ENCODE measurements around the gene ABAT. TPM values are rescaled to one million over a fixed set of nuclear protein-coding genes. Genes with fewer than 3 reads are reported as not detected.
A peak's percentile ranks its signal among the peaks of the same experiment; 100 is the strongest.

ABAT gene
- total RNA-seq, 5 donors from 2014 or later (not counting 1 experiment from before 2014, with no cell fraction given): 8.3 to 16.1 (median 11.7) TPM

GRCh38 chr16:8796469-8797363 is 122.3 kb downstream of the ABAT start:
- Mint-ChIP-seq H3K36me3 (peaks cover 2% of the 10 kb centered on the region), H3K4me1 (peaks cover 42 to 53% (median 43%) of the 10 kb centered on the region in 3 donors), H3K27me3 (no peaks in the 10 kb centered on the region), H3K4me3 (peak overlapping the region; percentile 93 to 95 (median 94)), H3K27ac (peak overlapping the region; percentile 90), H3K9me3 (no peaks in the 10 kb centered on the region)
- 85% methylated on average over 4 of the region's 14 CpGs for WGBS (ENCODE audit: insufficient coverage)
- no peaks in the 10 kb centered on the region for H3K9me3 ChIP-seq
- DNase-seq (peak in 1 of 35 experiments; percentile 5), ATAC-seq (replicated peaks in 1 of 4) (no peak)
- H3K27ac ChIP-seq (ENCODE audit: low read length): peak overlapping the region; percentile 27
- no peaks in the 10 kb centered on the region for H3K27me3 ChIP-seq (replicated peaks in 1 of 2; ENCODE audit: control insufficient read depth in 2 of 2, extremely low read depth in 1 of 2, insufficient read depth in 2 of 2, low read length in 1 of 2)
- peaks cover 0 to 9% of the 10 kb centered on the region in 2 donors for H3K36me3 ChIP-seq (ENCODE audit: control insufficient read depth in 2 of 2, extremely low read depth in 1 of 2, insufficient read depth in 1 of 2, low read length in 1 of 2)
- H3K4me3 ChIP-seq (ENCODE audit: control insufficient read depth in 1 of 2, extremely low read depth in 1 of 2, low read length in 1 of 2): peak overlapping the region; percentile 79
- H3K4me1 ChIP-seq (ENCODE audit: control insufficient read depth in 1 of 2, extremely low read depth in 1 of 2, insufficient read depth in 2 of 2, low read length in 2 of 2): peaks cover 22 to 39% of the 10 kb centered on the region in 2 experiments
- POLR2A ChIA-PET: interaction anchor here (0.6 to 1.2 kb wide), 2 partner anchors 72 kb away, joined by 3 read pairs; partner anchors contain the start of gene CARHSP1 (in 2 of the 2)
- CTCF ChIA-PET: interaction anchor here (0.6 to 1.3 kb wide), 5 partner anchors 13 to 83 kb away, joined by 3 to 6 read pairs (median 5); partner anchors contain the start of gene CARHSP1 (in 1 of the 2)

DNA sequence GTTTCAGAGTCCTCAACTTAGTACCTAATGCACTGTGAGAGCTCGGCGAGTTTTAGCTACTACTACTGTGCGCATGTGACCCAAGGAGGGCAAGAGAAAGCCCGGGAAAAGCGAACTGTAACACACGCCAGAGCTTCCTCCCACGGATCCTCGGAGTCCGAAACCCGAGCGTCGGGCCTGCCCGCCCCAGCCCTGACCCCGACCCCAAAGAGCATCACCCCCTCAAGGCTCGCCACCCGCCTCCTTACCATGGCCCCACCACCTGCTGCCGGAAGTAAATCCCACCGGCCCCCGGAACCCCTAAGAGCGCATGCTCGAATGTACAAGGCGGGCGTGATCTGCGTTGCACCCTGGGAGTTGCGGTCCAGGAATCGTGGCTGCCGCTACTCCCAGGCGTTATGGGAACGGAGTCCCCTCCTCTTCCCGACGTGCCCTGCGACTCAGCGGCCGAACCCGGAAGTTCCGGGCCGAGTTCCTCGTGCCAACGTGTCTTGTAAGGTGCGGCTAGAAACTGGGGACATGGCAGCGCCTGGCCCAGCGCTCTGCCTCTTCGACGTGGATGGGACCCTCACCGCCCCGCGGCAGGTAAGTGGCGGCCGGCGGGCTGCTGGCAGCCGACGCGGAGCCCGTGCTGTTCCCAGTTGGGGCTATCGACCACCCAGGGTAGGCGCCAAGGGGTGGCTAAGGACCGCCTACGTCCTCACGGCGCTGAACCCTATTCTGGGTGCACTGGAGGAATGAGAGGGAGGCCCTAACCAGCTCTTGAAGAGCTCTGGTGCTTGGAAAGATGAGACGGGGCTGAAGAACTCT is 123.2 kb downstream of the ABAT start, which contains the start of the genes PMM2 and TMEM186:
PMM2 (plus strand) TSS at position 476 of the 810 bp plus-strand sequence; CDS start at position 520, 44 bp downstream.
TMEM186 (minus strand) TSS at position 276 of the 810 bp plus-strand sequence; CDS start at position 251, 25 bp downstream.
- H3K27ac Mint-ChIP-seq: peak within 1 kb of the TSS; percentile 90
- DNase-seq (peak; percentile 84 to 97 (median 93)), ATAC-seq (replicated peaks in 1 of 4) (peak; percentile 97 to 98 (median 98))
- ChIA-PET CTCF (interaction anchor here in 1 of 2 donors (0.6 to 1.3 kb wide), 4 partner anchors 12 to 83 kb away, joined by 3 to 6 read pairs (median 4); partner anchors contain the start of gene CARHSP1), POLR2A (interaction anchor here in 1 of 2 donors (1.2 kb wide), 1 partner anchor 72 kb away, joined by 3 read pairs; the partner anchor contains the start of gene CARHSP1)
- peaks cover 9% of the 10 kb centered on the region for H3K36me3 Mint-ChIP-seq
- H3K4me1 Mint-ChIP-seq: peaks cover 42 to 51% (median 44%) of the 10 kb centered on the region in 3 donors
- Histone ChIP-seq H3K4me1 (ENCODE audit: control insufficient read depth in 1 of 2, extremely low read depth in 1 of 2, insufficient read depth in 2 of 2, low read length in 2 of 2) (peaks cover 22 to 39% of the 10 kb centered on the region in 2 experiments), H3K27ac (ENCODE audit: low read length) (peak within 1 kb of the TSS; percentile 63), H3K4me3 (ENCODE audit: control insufficient read depth in 1 of 2, extremely low read depth in 1 of 2, low read length in 1 of 2) (peak within 1 kb of the TSS; percentile 79), H3K36me3 (ENCODE audit: control insufficient read depth in 2 of 2, extremely low read depth in 1 of 2, insufficient read depth in 1 of 2, low read length in 1 of 2) (peaks cover 2 to 17% of the 10 kb centered on the region in 2 donors), H3K9me3 (no peaks in the 10 kb centered on the region), H3K27me3 (replicated peaks in 1 of 2; ENCODE audit: control insufficient read depth in 2 of 2, extremely low read depth in 1 of 2, insufficient read depth in 2 of 2, low read length in 1 of 2) (no peaks in the 10 kb centered on the region)
- H3K9me3 Mint-ChIP-seq: no peaks in the 10 kb centered on the region
- H3K27me3 Mint-ChIP-seq: no peaks in the 10 kb centered on the region
- under 1% methylated on average over 61 of the region's 61 CpGs for WGBS (ENCODE audit: insufficient coverage)
- peak within 1 kb of the TSS; percentile 93 to 95 (median 94) for H3K4me3 Mint-ChIP-seq

DNA sequence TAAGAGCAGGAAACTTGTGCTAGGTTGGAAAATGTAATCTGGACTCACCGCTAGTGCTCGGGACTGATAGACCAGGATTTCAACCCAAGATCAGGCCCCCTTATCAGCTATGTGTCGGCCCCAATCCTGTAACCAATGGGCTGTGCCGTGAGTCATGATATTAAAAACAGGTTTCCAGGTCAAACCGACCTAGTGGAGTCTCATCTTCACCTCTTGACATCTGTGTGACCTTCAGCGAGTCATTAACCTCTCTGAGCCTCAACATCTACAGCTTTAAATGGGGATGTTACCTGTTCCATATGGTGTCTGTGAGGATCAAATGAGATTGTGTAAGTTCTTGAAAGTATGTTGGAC is 123.7 kb downstream of the ABAT start:
- ATAC-seq (replicated peaks in 1 of 4): no peak
- WGBS (ENCODE audit: insufficient coverage): 0% methylated on average over 3 of the region's 6 CpGs
- peak overlapping the region; percentile 90 for H3K27ac Mint-ChIP-seq

DNA sequence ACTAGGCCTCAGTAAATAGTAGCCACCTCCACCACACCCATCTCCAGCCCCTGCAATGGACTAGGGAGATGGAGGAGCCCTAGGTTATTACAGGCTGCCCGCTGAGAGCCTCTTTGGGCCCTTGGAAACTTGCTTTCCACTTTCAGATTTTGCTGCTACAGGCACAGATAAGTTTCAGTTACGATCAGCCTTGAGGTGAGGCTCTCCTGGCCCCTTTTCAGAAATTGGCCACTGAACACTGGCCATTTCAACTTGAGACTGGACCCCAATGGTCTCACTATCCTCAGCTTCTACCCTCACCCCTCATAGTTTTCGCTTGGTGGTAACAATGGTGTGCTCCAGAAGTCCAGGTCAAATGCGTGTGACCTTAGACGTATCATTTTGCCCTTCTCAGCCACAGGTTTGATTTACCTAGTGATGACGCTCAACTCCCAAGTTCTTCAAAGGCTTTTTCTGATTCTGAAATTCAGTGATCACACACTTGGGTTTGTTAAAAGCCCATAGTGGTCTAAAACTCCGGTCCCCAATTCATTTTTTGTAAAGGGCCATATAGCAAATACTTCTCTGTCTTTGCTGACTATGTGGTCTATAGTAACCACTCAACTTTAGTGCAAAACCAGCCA is 124.2 kb downstream of the ABAT start:
- H3K27ac ChIP-seq (ENCODE audit: low read length): peak overlapping the region; percentile 63
- no peaks in the 10 kb centered on the region for H3K9me3 ChIP-seq
- H3K36me3 ChIP-seq (ENCODE audit: control insufficient read depth in 2 of 2, extremely low read depth in 1 of 2, insufficient read depth in 1 of 2, low read length in 1 of 2): peaks cover 9 to 26% of the 10 kb centered on the region in 2 donors
- H3K36me3 Mint-ChIP-seq: peaks cover 17% of the 10 kb centered on the region
- peak overlapping the region; percentile 79 for H3K4me3 ChIP-seq (ENCODE audit: control insufficient read depth in 1 of 2, extremely low read depth in 1 of 2, low read length in 1 of 2)
- POLR2A ChIA-PET: interaction anchor here in 1 of 2 donors (0.6 kb wide), 1 partner anchor 70 kb away, joined by 3 read pairs; the partner anchor contains the start of gene CARHSP1
- no peaks in the 10 kb centered on the region for H3K27me3 Mint-ChIP-seq
- H3K4me3 Mint-ChIP-seq: peak overlapping the region; percentile 93 to 95 (median 94)
- 58% methylated on average over 4 of the region's 7 CpGs for WGBS (ENCODE audit: insufficient coverage)
- peak overlapping the region; percentile 68 to 90 for H3K27ac Mint-ChIP-seq
- no peaks in the 10 kb centered on the region for H3K27me3 ChIP-seq (replicated peaks in 1 of 2; ENCODE audit: control insufficient read depth in 2 of 2, extremely low read depth in 1 of 2, insufficient read depth in 2 of 2, low read length in 1 of 2)
- CTCF ChIA-PET: no interaction called here
- DNase-seq (no peak), ATAC-seq (replicated peaks in 1 of 4) (no peak)
- H3K9me3 Mint-ChIP-seq: no peaks in the 10 kb centered on the region
- H3K4me1 Mint-ChIP-seq: peaks cover 47 to 50% (median 48%) of the 10 kb centered on the region in 3 donors
- H3K4me1 ChIP-seq (ENCODE audit: control insufficient read depth in 1 of 2, extremely low read depth in 1 of 2, insufficient read depth in 2 of 2, low read length in 2 of 2): peaks cover 22 to 39% of the 10 kb centered on the region in 2 experiments

More for the DNA sequence above, 123.7 kb downstream of the ABAT start:
- ChIA-PET CTCF (interaction anchor here in 1 of 2 donors (1.3 kb wide), 1 partner anchor 82 kb away, joined by 5 read pairs; no protein-coding TSS in a partner anchor), POLR2A (interaction anchor here in 1 of 2 donors (0.6 kb wide), 1 partner anchor 71 kb away, joined by 3 read pairs; the partner anchor contains the start of gene CARHSP1)
- Mint-ChIP-seq H3K9me3 (no peaks in the 10 kb centered on the region), H3K4me3 (peak overlapping the region; percentile 93 to 95 (median 94)), H3K36me3 (peaks cover 14% of the 10 kb centered on the region), H3K4me1 (peaks cover 44 to 50% (median 45%) of the 10 kb centered on the region in 3 donors), H3K27me3 (no peaks in the 10 kb centered on the region)
- peaks cover 22 to 39% of the 10 kb centered on the region in 2 experiments for H3K4me1 ChIP-seq (ENCODE audit: control insufficient read depth in 1 of 2, extremely low read depth in 1 of 2, insufficient read depth in 2 of 2, low read length in 2 of 2)
- no peaks in the 10 kb centered on the region for H3K9me3 ChIP-seq
- peaks cover 6 to 22% of the 10 kb centered on the region in 2 donors for H3K36me3 ChIP-seq (ENCODE audit: control insufficient read depth in 2 of 2, extremely low read depth in 1 of 2, insufficient read depth in 1 of 2, low read length in 1 of 2)
- DNase-seq: no peak
- peak overlapping the region; percentile 63 for H3K27ac ChIP-seq (ENCODE audit: low read length)
- H3K4me3 ChIP-seq (ENCODE audit: control insufficient read depth in 1 of 2, extremely low read depth in 1 of 2, low read length in 1 of 2): peak overlapping the region; percentile 79
- H3K27me3 ChIP-seq (replicated peaks in 1 of 2; ENCODE audit: control insufficient read depth in 2 of 2, extremely low read depth in 1 of 2, insufficient read depth in 2 of 2, low read length in 1 of 2): no peaks in the 10 kb centered on the region

GRCh38 chr16:8801701-8802100 is 127.3 kb downstream of the ABAT start:
- peaks cover 9 to 53% of the 10 kb centered on the region in 2 donors for H3K36me3 ChIP-seq (ENCODE audit: control insufficient read depth in 2 of 2, extremely low read depth in 1 of 2, insufficient read depth in 1 of 2, low read length in 1 of 2)
- H3K27me3 ChIP-seq (replicated peaks in 1 of 2; ENCODE audit: control insufficient read depth in 2 of 2, extremely low read depth in 1 of 2, insufficient read depth in 2 of 2, low read length in 1 of 2): no peaks in the 10 kb centered on the region
- DNase-seq (no peak), ATAC-seq (replicated peaks in 1 of 4) (no peak)
- Mint-ChIP-seq H3K4me3 (no peak overlapping the region), H3K4me1 (peaks cover 29 to 35% (median 31%) of the 10 kb centered on the region in 3 donors), H3K9me3 (no peaks in the 10 kb centered on the region), H3K27ac (no peak overlapping the region), H3K27me3 (no peaks in the 10 kb centered on the region), H3K36me3 (peaks cover 33% of the 10 kb centered on the region)
- WGBS (ENCODE audit: insufficient coverage): 100% methylated on average over 3 of the region's 4 CpGs
- no peak overlapping the region for H3K27ac ChIP-seq (ENCODE audit: low read length)
- no peaks in the 10 kb centered on the region for H3K9me3 ChIP-seq
- no peak overlapping the region for H3K4me3 ChIP-seq (ENCODE audit: control insufficient read depth in 1 of 2, extremely low read depth in 1 of 2, low read length in 1 of 2)
- POLR2A ChIA-PET: interaction anchor here in 1 of 2 donors (0.6 kb wide), 1 partner anchor 289 kb away, joined by 3 read pairs; no protein-coding TSS in a partner anchor
- H3K4me1 ChIP-seq (ENCODE audit: control insufficient read depth in 1 of 2, extremely low read depth in 1 of 2, insufficient read depth in 2 of 2, low read length in 2 of 2): peaks cover 14 to 29% of the 10 kb centered on the region in 2 experiments
- CTCF ChIA-PET: interaction anchor here in 1 of 2 donors (0.7 kb wide), 1 partner anchor 332 kb away, joined by 10 read pairs; no protein-coding TSS in a partner anchor

Data from T-cell (primary cell).